Measurements from ENCODE around the gene EGLN1. TPM values are rescaled to one million over a fixed set of nuclear protein-coding genes. Genes with fewer than 3 reads are reported as not detected.

EGLN1 gene
- total and polyA plus RNA-seq, 10 of the 15 experiments (the other 5 are each of a cell fraction or from before 2014, with no cell fraction given), result 2.4 to 46.6 (median 8.7) TPM

GRCh38 chr1:231392389-231393131 lies 29.5 kb downstream of the EGLN1 start:
- no peaks in the 10 kb centered on the region; a peak in 1 of 4 replicates for H3K36me3 ChIP-seq (ENCODE audit: control insufficient read depth in 2 of 2, insufficient read depth in 2 of 2, low read length in 1 of 2)
- no TSS peak for BruUV-seq (replicated peaks)
- TF ChIP-seq TCF3 (IDR thresholded peaks at IDR 0.05; ENCODE audit: borderline replicate concordance, insufficient read depth, low read depth, low read length), result no peak
- no peak for TF ChIP-seq IKZF2 (IDR thresholded peaks at IDR 0.05)
- TF ChIP-seq IKZF1 (conservative IDR thresholded peaks at IDR 0.05), result no peak
- TF ChIP-seq POLR2A (IDR thresholded peaks at IDR 0.05; ENCODE audit: low read depth, low read length), result no peak
- no peak for TF ChIP-seq HSF1 (IDR thresholded peaks at IDR 0.05; ENCODE audit: low read depth, low read length)
- TF ChIP-seq CTCF (IDR thresholded peaks at IDR 0.05 in 2 of 3, conservative IDR thresholded peaks at IDR 0.05 in 1 of 3; ENCODE audit: control insufficient read depth in 2 of 3, extremely low read depth in 1 of 3, insufficient read depth in 1 of 3, low read depth in 3 of 3, low read length in 3 of 3), result no peak
- TF ChIP-seq RAD21 (IDR thresholded peaks at IDR 0.05; ENCODE audit: insufficient read depth, low read depth, low read length), result no peak
- TF ChIP-seq ATF2 (IDR thresholded peaks at IDR 0.05; ENCODE audit: low read length), result no peak
- no peak for TF ChIP-seq GABPA (IDR thresholded peaks at IDR 0.05; ENCODE audit: low read depth)
- no peak for TF ChIP-seq USF2 (IDR thresholded peaks at IDR 0.05; ENCODE audit: borderline replicate concordance, low read depth, low read length)
- TF ChIP-seq ETV6 (conservative IDR thresholded peaks at IDR 0.05 in 1 of 2, IDR thresholded peaks at IDR 0.05 in 1 of 2; ENCODE audit: borderline replicate concordance in 1 of 2, low read depth in 1 of 2), result no peak
- TF ChIP-seq FOXK2 (IDR thresholded peaks at IDR 0.05), result no peak
- no peak for TF ChIP-seq PML (IDR thresholded peaks at IDR 0.05; ENCODE audit: low read length)
- no peak for TF ChIP-seq KLF5 (IDR thresholded peaks at IDR 0.05; ENCODE audit: partially characterized antibody)
- no peak for TF ChIP-seq MXI1 (IDR thresholded peaks at IDR 0.05; ENCODE audit: low read depth, low read length)
- no peak for TF ChIP-seq TCF7 (IDR thresholded peaks at IDR 0.05; ENCODE audit: borderline replicate concordance)
- TF ChIP-seq RUNX3 (IDR thresholded peaks at IDR 0.05; ENCODE audit: low read length), result no peak
- TF ChIP-seq POU2F2 (IDR thresholded peaks at IDR 0.05; ENCODE audit: borderline replicate concordance, low read depth, low read length), result no peak
- no peak for TF ChIP-seq SMARCA5 (IDR thresholded peaks at IDR 0.05)
- intact Hi-C loops (cut with micrococcal nuclease; ENCODE audit: unreplicated experiment) (no loop called here), in situ Hi-C loops (cut with MboI) (no loop called here)
- FAIRE-seq (no peak), ATAC-seq (no peak), DNase-seq (ENCODE audit: low read depth, low spot score) (no peak)
- H3K9ac ChIP-seq (ENCODE audit: control insufficient read depth, insufficient read depth, low read length), result no peak overlapping the region
- no peak overlapping the region for H3K4me2 ChIP-seq (ENCODE audit: control insufficient read depth, insufficient read depth)
- no peaks in the 10 kb centered on the region; the same call in 1 of the 2 replicates for H4K20me1 ChIP-seq (ENCODE audit: control insufficient read depth, insufficient read depth)
- no peaks in the 10 kb centered on the region for H3K27me3 ChIP-seq (replicated peaks in 1 of 2; ENCODE audit: control insufficient read depth in 2 of 2, insufficient read depth in 2 of 2, low read length in 1 of 2)
- ChIA-PET CTCF (interaction anchor here (0.8 to 1.2 kb wide), 2 partner anchors 11 to 32 kb away, joined by 3 to 5 read pairs; no protein-coding TSS in a partner anchor), RAD21 (ENCODE audit: unreplicated experiment) (no interaction called here), POLR2A (interaction anchor here (0.5 kb wide), 1 partner anchor 144 kb away, joined by 3 read pairs; no protein-coding TSS in a partner anchor), SMC1A (ENCODE audit: uncharacterized antibody, unreplicated experiment) (interaction anchor here (0.5 to 0.9 kb wide), 3 partner anchors 11 to 35 kb away, joined by 3 to 4 read pairs (median 4); no protein-coding TSS in a partner anchor)
- H3K79me2 ChIP-seq (ENCODE audit: control insufficient read depth, insufficient read depth, low read length), result peaks cover 38% of the 10 kb centered on the region
- no peak overlapping the region for H2AFZ ChIP-seq (ENCODE audit: control insufficient read depth, low read depth, low read length)
- no peaks in the 10 kb centered on the region for H3K9me3 ChIP-seq (replicated peaks; ENCODE audit: control insufficient read depth, insufficient read depth, low read length)
- H3K4me1 ChIP-seq (ENCODE audit: control insufficient read depth, insufficient read depth, low read length), result no peaks in the 10 kb centered on the region
- WGBS (ENCODE audit: insufficient coverage, insufficient replicate concordance, low lambda C conversion rate, missing lambda C conversion rate), result 88% methylated on average over 1 of the region's 1 CpG
- no peak overlapping the region for H3K4me3 ChIP-seq
- H3K27ac ChIP-seq (ENCODE audit: control insufficient read depth, insufficient read depth), result no peak overlapping the region

All from GM12878 (cell line).